Keratinocyte (primary cell): ENCODE measurements around the gene OSBPL10. TPM values are rescaled to one million over a fixed set of nuclear protein-coding genes. Genes with fewer than 3 reads are reported as not detected.

ENCODE experiments used
- DNase-seq: peaks from one replicate; pipeline ENCODE4 v3.0.0-alpha.2; 2011; ENCODE audit warnings: low read depth, missing footprints, low spot score
- FAIRE-seq: peaks from 2 replicates; lab custom pipeline; 2011; peaks lifted over from hg19 to GRCh38; lab: Jason Lieb, UNC
- H2AFZ ChIP-seq: 2 replicates; pipeline ENCODE4 v1.6.0; 2012; ENCODE audit warnings: low read length, control low read depth, inconsistent platforms; ENCODE audit not compliant: control insufficient read depth
- H3K27ac ChIP-seq: 2 replicates; pipeline ENCODE4 v1.5.1; 2011; ENCODE audit warnings: low read length; ENCODE audit not compliant: control insufficient read depth, insufficient read depth
- H3K27me3 ChIP-seq: 3 replicates; pipeline ENCODE4 v1.6.0; 2011; ENCODE audit warnings: low read length; ENCODE audit not compliant: control insufficient read depth, insufficient read depth; ENCODE audit errors: extremely low read depth
- H3K36me3 ChIP-seq, 2 experiments: 2 replicates in 1 of 2; 3 replicates in 1 of 2; pipeline ENCODE4 v1.5.1; 2011; ENCODE audit warnings: low read length in 2 of 2, mild to moderate bottlenecking in 1 of 2; ENCODE audit not compliant: control insufficient read depth in 2 of 2, insufficient read depth in 2 of 2; ENCODE audit errors: extremely low read depth in 1 of 2
- H3K4me1 ChIP-seq: 3 replicates; pipeline ENCODE4 v1.5.1; 2011; ENCODE audit warnings: low read length; ENCODE audit not compliant: control insufficient read depth, insufficient read depth; ENCODE audit errors: extremely low read depth
- H3K4me2 ChIP-seq: 3 replicates; pipeline ENCODE4 v1.6.0; 2011; ENCODE audit warnings: low read depth, low read length; ENCODE audit not compliant: control insufficient read depth, insufficient read depth; ENCODE audit errors: extremely low read depth
- H3K4me3 ChIP-seq, 3 experiments: fragments of 200-600 bp in 1 of 3; sonication (generic) in 1 of 3; 2 replicates in 2 of 3; 3 replicates in 1 of 3; pipeline ENCODE4 v1.5.1; 2011 to 2016; ENCODE audit warnings: low read length in 3 of 3, mild to moderate bottlenecking in 3 of 3, control low read depth in 2 of 3, inconsistent platforms in 1 of 3, low read depth in 1 of 3, mixed read lengths in 1 of 3, mixed run types in 1 of 3, moderate library complexity in 1 of 3; ENCODE audit not compliant: control insufficient read depth in 2 of 3, insufficient read depth in 2 of 3; ENCODE audit errors: extremely low read depth in 1 of 3
- H3K79me2 ChIP-seq: 2 replicates; pipeline ENCODE4 v1.6.0; 2012; ENCODE audit warnings: low read length; ENCODE audit not compliant: control insufficient read depth, insufficient read depth
- H3K9ac ChIP-seq: 3 replicates; pipeline ENCODE4 v1.6.0; 2011; ENCODE audit warnings: low read length; ENCODE audit not compliant: control insufficient read depth, insufficient read depth; ENCODE audit errors: extremely low read depth
- H3K9me1 ChIP-seq: 3 replicates; pipeline ENCODE4 v1.6.0; 2011; ENCODE audit warnings: low read length; ENCODE audit not compliant: control insufficient read depth, insufficient read depth; ENCODE audit errors: extremely low read depth
- H3K9me3 ChIP-seq: 2 replicates; pipeline ENCODE4 v1.5.1; 2012; ENCODE audit warnings: low read depth, low read length; ENCODE audit not compliant: control insufficient read depth
- H4K20me1 ChIP-seq: 3 replicates; pipeline ENCODE4 v1.6.0; 2011; ENCODE audit warnings: low read length; ENCODE audit not compliant: control insufficient read depth, insufficient read depth; ENCODE audit errors: extremely low read depth
- EZH2 ChIP-seq: IDR thresholded peaks from one replicate; pipeline ENCODE4 v1.6.1; 2012; ENCODE audit warnings: inconsistent platforms, mild to moderate bottlenecking, low read length, moderate library complexity
- dilution Hi-C: fragments of 300-500 bp; cut with MboI; formaldehyde crosslinking; loops from one replicate; pipeline ENCODE4 v1.7.0; 2020; ENCODE audit warnings: low sequenced_read_pairs; ENCODE audit not compliant: extremely low pct_ligation_motif_present
- polyA plus RNA-seq, 5 experiments: library from polyadenylated mRNA; depleted of rRNA in 3 of 5; stranded (reverse) in 3 of 5; stranded (forward) in 1 of 5; unstranded in 1 of 5; fragments of >200 nt; gene quantifications; 1 replicate in 1 of 5; 2 replicates in 3 of 5; 3 replicates in 1 of 5; pipeline versions ENCODE4 v1.2.1 to v1.2.3, GENCODE V29; 2011 to 2012; ENCODE audit warnings: missing spikeins in 2 of 5, low read depth in 1 of 5, low replicate concordance in 1 of 5
- TF ChIP-seq, protein P1 (sequence below), 3 experiments: IDR thresholded peaks in 1 of 3; conservative IDR thresholded peaks in 1 of 3; optimal IDR thresholded peaks in 1 of 3; 2 replicates in 2 of 3; 3 replicates in 1 of 3; pipeline versions ENCODE3 to v1.5.1; 2011; ENCODE audit warnings: low read length in 3 of 3, mild to moderate bottlenecking in 3 of 3, moderate library complexity in 2 of 3, control low read depth in 1 of 3, inconsistent platforms in 1 of 3; ENCODE audit not compliant: insufficient read depth in 2 of 3; ENCODE audit errors: extremely low read depth in 1 of 3

OSBPL10 gene
- polyA plus RNA-seq, 1 donor (not counting 4 experiments of a cell fraction or from before 2014, with no cell fraction given) = 50.1 TPM

DNA sequence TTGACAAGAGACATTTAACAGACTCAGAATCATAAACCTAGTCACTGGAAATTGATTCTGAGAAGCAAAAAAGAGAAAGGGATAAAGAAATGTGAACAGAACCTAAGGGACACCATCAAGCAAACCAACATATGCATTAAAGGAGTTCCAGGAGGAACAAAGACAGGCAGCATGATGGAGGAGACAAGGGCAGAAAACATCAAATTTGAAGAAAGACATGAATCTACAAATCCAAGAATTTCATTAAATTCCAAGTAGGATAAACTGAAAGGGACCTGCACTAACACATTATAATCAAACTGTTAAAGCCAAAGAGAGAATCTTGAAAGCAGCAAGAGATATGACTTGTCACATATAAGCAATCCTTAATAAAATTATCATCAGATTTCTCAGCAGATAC lies 326.1 kb downstream of the OSBPL10 start:
- no peak for FAIRE-seq
- H2AFZ ChIP-seq = no peak overlapping the region
- H3K4me2 ChIP-seq = no peak overlapping the region
- no peak overlapping the region for H3K4me3 ChIP-seq
- H3K9ac ChIP-seq = no peak overlapping the region
- no peak overlapping the region for H3K27ac ChIP-seq
- no peak for TF ChIP-seq EZH2
- TF ChIP-seq, protein P1, sequence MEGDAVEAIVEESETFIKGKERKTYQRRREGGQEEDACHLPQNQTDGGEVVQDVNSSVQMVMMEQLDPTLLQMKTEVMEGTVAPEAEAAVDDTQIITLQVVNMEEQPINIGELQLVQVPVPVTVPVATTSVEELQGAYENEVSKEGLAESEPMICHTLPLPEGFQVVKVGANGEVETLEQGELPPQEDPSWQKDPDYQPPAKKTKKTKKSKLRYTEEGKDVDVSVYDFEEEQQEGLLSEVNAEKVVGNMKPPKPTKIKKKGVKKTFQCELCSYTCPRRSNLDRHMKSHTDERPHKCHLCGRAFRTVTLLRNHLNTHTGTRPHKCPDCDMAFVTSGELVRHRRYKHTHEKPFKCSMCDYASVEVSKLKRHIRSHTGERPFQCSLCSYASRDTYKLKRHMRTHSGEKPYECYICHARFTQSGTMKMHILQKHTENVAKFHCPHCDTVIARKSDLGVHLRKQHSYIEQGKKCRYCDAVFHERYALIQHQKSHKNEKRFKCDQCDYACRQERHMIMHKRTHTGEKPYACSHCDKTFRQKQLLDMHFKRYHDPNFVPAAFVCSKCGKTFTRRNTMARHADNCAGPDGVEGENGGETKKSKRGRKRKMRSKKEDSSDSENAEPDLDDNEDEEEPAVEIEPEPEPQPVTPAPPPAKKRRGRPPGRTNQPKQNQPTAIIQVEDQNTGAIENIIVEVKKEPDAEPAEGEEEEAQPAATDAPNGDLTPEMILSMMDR (optimal IDR thresholded peaks at IDR 0.05 in 1 of 3, IDR thresholded peaks at IDR 0.05 in 1 of 3, conservative IDR thresholded peaks at IDR 0.05 in 1 of 3; ENCODE audit: extremely low read depth in 1 of 3, insufficient read depth in 2 of 3, low read length in 3 of 3) = no peak
- H3K27me3 ChIP-seq = no peaks in the 10 kb centered on the region
- H4K20me1 ChIP-seq = no peaks in the 10 kb centered on the region
- no peaks in the 10 kb centered on the region for H3K9me3 ChIP-seq
- dilution Hi-C loops = no loop called here
- DNase-seq = no peak
- H3K4me1 ChIP-seq = no peaks in the 10 kb centered on the region
- no peaks in the 10 kb centered on the region for H3K9me1 ChIP-seq
- H3K79me2 ChIP-seq = no peaks in the 10 kb centered on the region
- H3K36me3 ChIP-seq = peaks cover under 1 to 6% of the 10 kb centered on the region in 2 experiments

DNA sequence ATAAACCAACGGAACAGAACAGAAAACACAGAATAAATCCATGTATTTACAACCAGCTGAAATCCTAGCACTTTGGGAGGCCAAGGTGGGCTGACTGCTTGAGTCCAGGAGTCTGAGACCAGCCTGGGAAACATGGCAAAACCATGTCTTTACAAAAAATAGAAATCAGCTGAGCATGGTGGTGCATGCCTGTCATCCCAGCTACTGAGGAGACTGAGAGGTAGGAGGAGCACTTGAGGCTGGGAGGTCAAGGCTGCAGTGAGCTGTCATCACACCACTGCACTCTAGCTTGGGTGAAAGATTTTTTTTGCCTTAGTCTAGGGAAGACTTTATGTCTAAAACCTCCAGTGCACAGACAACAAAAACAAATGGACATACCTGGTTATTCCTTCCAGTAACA lies 327.6 kb downstream of the OSBPL10 start:
- TF ChIP-seq, protein P1 (optimal IDR thresholded peaks at IDR 0.05 in 1 of 3, IDR thresholded peaks at IDR 0.05 in 1 of 3, conservative IDR thresholded peaks at IDR 0.05 in 1 of 3; ENCODE audit: extremely low read depth in 1 of 3, insufficient read depth in 2 of 3, low read length in 3 of 3) = no peak
- no peak for TF ChIP-seq EZH2
- H3K9ac ChIP-seq = no peak overlapping the region
- H3K36me3 ChIP-seq = peaks cover 0 to 6% of the 10 kb centered on the region in 2 experiments
- no peak overlapping the region for H2AFZ ChIP-seq
- no peaks in the 10 kb centered on the region for H3K9me3 ChIP-seq
- H3K9me1 ChIP-seq = no peaks in the 10 kb centered on the region
- dilution Hi-C loops = no loop called here
- H3K4me3 ChIP-seq = no peak overlapping the region
- H4K20me1 ChIP-seq = no peaks in the 10 kb centered on the region
- H3K4me1 ChIP-seq = no peaks in the 10 kb centered on the region
- H3K27me3 ChIP-seq = no peaks in the 10 kb centered on the region
- DNase-seq = no peak
- H3K79me2 ChIP-seq = no peaks in the 10 kb centered on the region
- no peak for FAIRE-seq
- H3K4me2 ChIP-seq = no peak overlapping the region
- no peak overlapping the region for H3K27ac ChIP-seq
